NB4 (cell line): Measurements from ENCODE around the gene SDE2.
A peak's percentile ranks its signal among the peaks of the same experiment; 100 is the strongest.
"Not testable (repeated sequence)": the region's sequence is repeated elsewhere in the genome, so short reads cannot be mapped to it uniquely, and the experiment has no call there.

Experiments
- DNase-seq: peaks from one replicate; pipeline ENCODE4 v3.0.0; 2010; ENCODE audit warnings: low read depth
- H3K4me3 ChIP-seq: one replicate; pipeline ENCODE4 v1.5.1; 2011; ENCODE audit warnings: mild to moderate bottlenecking, low read depth, low read length, moderate library complexity
- CTCF ChIP-seq: IDR thresholded peaks from one replicate; pipeline ENCODE4 v1.5.1; 2012; ENCODE audit warnings: low read depth, low read length
- MAX ChIP-seq: IDR thresholded peaks from 2 replicates; pipeline ENCODE4 v1.6.1; 2011; ENCODE audit warnings: low read depth, low read length
- MYC ChIP-seq: IDR thresholded peaks from 2 replicates; pipeline ENCODE4 v1.6.1; 2011; ENCODE audit warnings: low read depth, low read length
- POLR2A ChIP-seq: IDR thresholded peaks from 2 replicates; pipeline ENCODE4 v1.6.1; 2011; ENCODE audit warnings: mild to moderate bottlenecking; ENCODE audit not compliant: insufficient read length; ENCODE audit errors: extremely low read depth

The SDE2 gene

GRCh38 chr1:225987491-225988316, 11.4 kb downstream of the SDE2 start:
- no peak for TF ChIP-seq MAX
- 0 out of 2 replicates have a peak, but pooled peaks have one; percentile 32 for TF ChIP-seq MYC
- peak; percentile 57 for TF ChIP-seq CTCF
- no peak for TF ChIP-seq POLR2A
- DNase-seq = peak; percentile 68

GRCh38 chr1:225981714-225982113, 17.4 kb downstream of the SDE2 start:
- no peak for DNase-seq
- H3K4me3 ChIP-seq = no peak overlapping the region
- TF ChIP-seq CTCF (no peak), POLR2A (no peak), MAX (no peak), MYC (no peak)

More at GRCh38 chr1:225987491-225988316, 11.4 kb downstream of the SDE2 start:
- no peak overlapping the region for H3K4me3 ChIP-seq

GRCh38 chr1:225980005-225980836, 18.9 kb downstream of the SDE2 start:
- DNase-seq = no peak
- TF ChIP-seq MAX (no peak), POLR2A (no peak), CTCF (no peak), MYC (no peak)

GRCh38 chr1:225979421-225979820, 19.7 kb downstream of the SDE2 start:
- DNase-seq = no peak
- no peak overlapping the region for H3K4me3 ChIP-seq
- TF ChIP-seq MYC (no peak), POLR2A (no peak), MAX (no peak), CTCF (no peak)

More at GRCh38 chr1:225980005-225980836, 18.9 kb downstream of the SDE2 start:
- H3K4me3 ChIP-seq = no peak overlapping the region

GRCh38 chr1:225977937-225978748, 21.0 kb downstream of the SDE2 start:
- no peak for TF ChIP-seq POLR2A
- no peak for TF ChIP-seq MYC
- TF ChIP-seq CTCF = no peak
- no peak for TF ChIP-seq MAX

GRCh38 chr1:225975146-225975545, 24.0 kb downstream of the SDE2 start:
- not testable (repeated sequence) for H3K4me3 ChIP-seq, DNase-seq

More at GRCh38 chr1:225977937-225978748, 21.0 kb downstream of the SDE2 start:
- no peak overlapping the region for H3K4me3 ChIP-seq
- peak; percentile 52 for DNase-seq
